Small intestine (tissue), 7 donors: ENCODE measurements around the gene CFAP92. TPM values are rescaled to one million over a fixed set of nuclear protein-coding genes. Genes with fewer than 3 reads are reported as not detected.
"Not testable (repeated sequence)": the region's sequence is repeated elsewhere in the genome, so short reads cannot be mapped to it uniquely, and the experiment has no call there.

Experiments
- DNase-seq, 2 donors: peaks; one replicate each; pipeline versions ENCODE4 v3.0.0 to v3.0.0-alpha.2; 2013
- FAIRE-seq: peaks from 2 replicates; lab custom pipeline; 2012; peaks lifted over from hg19 to GRCh38; lab: Jason Lieb, UNC
- H3K27ac ChIP-seq, 3 donors: one replicate each; pipeline ENCODE4 v1.5.1; 2013; ENCODE audit warnings: low read length in 2 of 3, mild to moderate bottlenecking in 2 of 3, control low read depth in 1 of 3, inconsistent platforms in 1 of 3, low read depth in 1 of 3, moderate library complexity in 1 of 3
- H3K27me3 ChIP-seq, 3 donors: one replicate each; pipeline ENCODE4 v1.6.1; 2013; ENCODE audit warnings: low read length in 3 of 3, inconsistent platforms in 1 of 3; ENCODE audit not compliant: control insufficient read depth in 3 of 3, insufficient read depth in 3 of 3
- H3K36me3 ChIP-seq, 3 donors: one replicate each; pipeline ENCODE4 v1.6.1; 2013; ENCODE audit warnings: low read length in 3 of 3, inconsistent platforms in 1 of 3, low read depth in 1 of 3, mild to moderate bottlenecking in 1 of 3, moderate library complexity in 1 of 3; ENCODE audit not compliant: control insufficient read depth in 3 of 3, insufficient read depth in 2 of 3
- H3K4me1 ChIP-seq, 3 donors: one replicate each; pipeline ENCODE4 v1.6.1; 2013; ENCODE audit warnings: low read length in 2 of 3, inconsistent platforms in 1 of 3, low read depth in 1 of 3, mild to moderate bottlenecking in 1 of 3, moderate library complexity in 1 of 3; ENCODE audit not compliant: control insufficient read depth in 3 of 3, insufficient read depth in 2 of 3
- H3K4me3 ChIP-seq, 3 donors: one replicate each; pipeline ENCODE4 v1.5.1; 2013; ENCODE audit warnings: low read length in 3 of 3, control low read depth in 1 of 3, inconsistent platforms in 1 of 3, low read depth in 1 of 3, mild to moderate bottlenecking in 1 of 3, moderate library complexity in 1 of 3
- H3K9me3 ChIP-seq, 2 donors: one replicate each; pipeline ENCODE4 v1.6.1; 2013; ENCODE audit warnings: low read depth in 1 of 2, low read length in 1 of 2; ENCODE audit not compliant: control insufficient read depth in 2 of 2, insufficient read depth in 1 of 2
- WGBS, 3 donors: extraction: QIAGEN DNeasy Blood & Tissue Kit; methylation state at CpG; one replicate each; pipeline ENCODE4 v1.1.7; 2013; 5-methylcytosine and 5-hydroxymethylcytosine counted together
- polyA plus RNA-seq, 4 donors: library from polyadenylated mRNA; stranded (reverse) in 3 of 4; unstranded in 1 of 4; fragments of 200-250 nt in 3 of 4; fragments of 120-200 nt in 1 of 4; gene quantifications; one replicate each; pipeline versions ENCODE4 v1.2.1 to v1.2.3, GENCODE V29; 2013
- donor health status: healthy with polysubstance abuse.
- donor health status: control.
- donor health status: control.
- donor health status: Bipolar disorder and iron deficiency.
- donor health status: healthy.

Gene CFAP92
- polyA plus RNA-seq, 4 donors, result 0.68 to 0.78 TPM; not detected in 2

DNA sequence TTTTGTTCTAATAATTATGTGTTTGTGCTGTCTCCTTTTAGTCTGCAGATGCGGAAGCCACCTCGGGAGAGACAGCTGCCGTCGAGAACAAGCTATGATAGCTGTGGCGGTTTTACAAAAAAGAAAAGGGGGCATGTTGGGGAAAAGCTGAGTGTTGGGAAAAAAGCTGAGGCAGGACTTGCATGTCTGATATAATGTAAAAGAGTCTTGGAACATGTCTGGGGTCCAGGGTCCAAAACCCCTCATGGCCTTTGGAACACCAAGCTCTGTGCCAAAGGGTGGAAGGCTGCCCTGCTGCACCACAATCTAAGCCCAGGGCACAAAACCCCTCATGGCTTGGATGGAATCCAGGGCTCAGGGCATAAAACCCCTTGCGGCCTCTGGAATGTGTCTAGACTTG is 69.9 kb downstream of the CFAP92 start:
- not testable (repeated sequence) for H3K27ac ChIP-seq, FAIRE-seq

DNA sequence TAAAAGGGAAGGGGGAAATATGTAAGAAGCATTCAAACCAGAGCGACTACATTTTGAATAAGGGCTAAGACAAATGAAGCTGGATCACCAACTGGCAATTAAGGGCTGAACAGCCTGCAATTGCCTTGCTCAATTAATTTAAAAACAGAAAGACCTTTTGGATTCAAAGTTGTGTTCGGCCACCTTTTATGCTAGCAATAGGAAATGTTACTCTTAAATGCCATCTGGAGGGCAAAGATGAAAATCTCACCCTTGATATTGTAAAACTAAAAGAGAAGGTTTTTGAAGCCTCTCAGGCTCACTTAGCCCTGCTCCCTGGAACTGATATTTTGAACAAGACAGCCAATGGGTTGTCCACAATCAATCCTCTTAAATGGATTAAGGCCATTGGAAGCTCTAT is 70.3 kb downstream of the CFAP92 start:
- Histone ChIP-seq H3K36me3 (no peaks in the 10 kb centered on the region), H3K4me1 (no peaks in the 10 kb centered on the region), H3K9me3 (peaks cover 2 to 53% of the 10 kb centered on the region in 2 donors), H3K4me3 (no peak overlapping the region), H3K27me3 (no peaks in the 10 kb centered on the region), H3K27ac (no peak overlapping the region)
- DNase-seq (no peak), FAIRE-seq (no peak)
- 51 to 69% (median 67%) methylated on average over 2 of the region's 2 CpGs for WGBS, 3 donors

More for the DNA sequence above, 69.9 kb downstream of the CFAP92 start:
- not testable (repeated sequence) for H3K27me3 ChIP-seq, H3K4me1 ChIP-seq, H3K4me3 ChIP-seq, DNase-seq, H3K36me3 ChIP-seq
- H3K9me3 ChIP-seq, result peaks cover 2 to 53% of the 10 kb centered on the region in 2 donors
- WGBS, 3 donors, result 87 to 97% (median 92%) methylated on average over 6 of the region's 6 CpGs

DNA sequence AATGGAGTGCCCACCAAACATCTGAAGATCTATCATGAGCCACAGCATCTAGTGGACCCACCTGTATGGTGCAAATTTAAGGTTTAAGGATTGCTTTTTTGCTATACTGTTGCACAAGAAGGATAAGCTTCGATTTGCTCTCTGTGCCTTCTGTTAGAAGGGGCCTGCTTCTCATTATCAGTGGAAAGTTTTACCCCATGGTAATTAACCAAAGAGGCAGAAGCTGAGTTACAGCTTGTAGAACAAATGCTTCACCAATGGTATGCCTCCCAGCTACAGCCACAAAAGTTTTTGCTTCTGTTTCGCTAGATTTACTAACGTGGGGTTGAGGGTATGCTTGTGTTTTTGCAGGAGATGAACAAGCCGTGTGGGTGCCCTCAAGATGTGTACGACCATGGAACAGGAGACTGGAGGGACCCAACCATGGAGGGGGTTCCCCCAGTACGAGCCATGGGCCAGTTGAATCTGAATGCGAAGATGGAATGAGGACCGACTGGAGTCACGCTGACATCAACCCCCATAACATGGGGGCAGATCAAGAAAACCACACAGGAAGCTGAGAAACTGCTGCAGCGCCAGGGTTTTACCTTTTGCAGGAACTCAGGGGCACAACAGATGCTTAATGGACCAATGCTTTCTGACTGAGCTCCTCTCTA is 70.9 kb downstream of the CFAP92 start:
- Histone ChIP-seq H3K4me1 (no peaks in the 10 kb centered on the region), H3K27me3 (no peaks in the 10 kb centered on the region), H3K4me3 (no peak overlapping the region), H3K27ac (no peak overlapping the region), H3K9me3 (peaks cover 2 to 53% of the 10 kb centered on the region in 2 donors), H3K36me3 (peaks cover 0 to 3% (median 0%) of the 10 kb centered on the region in 3 donors)
- 69 to 86% (median 73%) methylated on average over 10 of the region's 10 CpGs for WGBS, 3 donors
- no peak for FAIRE-seq
- peak in 1 of 2 donors; percentile 17 for DNase-seq

DNA sequence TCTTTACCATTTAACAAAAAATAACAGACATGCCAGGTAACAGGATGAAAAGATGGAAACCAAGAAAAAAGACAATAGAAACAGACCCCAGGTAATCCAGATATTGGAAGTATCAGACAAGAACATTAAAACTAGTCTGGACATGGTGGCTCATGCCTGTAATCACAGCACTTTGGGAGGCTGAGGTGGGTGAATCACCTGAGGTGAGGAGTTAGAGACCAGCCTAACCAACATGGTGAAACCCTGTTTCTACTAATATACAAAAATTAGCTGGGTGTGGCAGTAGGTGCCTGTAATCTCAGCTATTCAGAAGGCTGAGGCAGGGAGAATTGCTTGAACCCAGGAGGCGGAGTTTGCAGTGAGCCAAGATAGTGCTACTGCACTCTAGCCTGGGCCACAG is 73.9 kb downstream of the CFAP92 start:
- FAIRE-seq (no peak), DNase-seq (no peak)
- Histone ChIP-seq H3K27me3 (no peaks in the 10 kb centered on the region), H3K4me3 (no peak overlapping the region), H3K27ac (no peak overlapping the region), H3K9me3 (peaks cover 0 to 39% of the 10 kb centered on the region in 2 donors), H3K36me3 (peaks cover 0 to 7% (median 6%) of the 10 kb centered on the region in 3 donors), H3K4me1 (no peaks in the 10 kb centered on the region)
- WGBS, 3 donors, result 95 to 100% (median 100%) methylated on average over 1 of the region's 1 CpG

DNA sequence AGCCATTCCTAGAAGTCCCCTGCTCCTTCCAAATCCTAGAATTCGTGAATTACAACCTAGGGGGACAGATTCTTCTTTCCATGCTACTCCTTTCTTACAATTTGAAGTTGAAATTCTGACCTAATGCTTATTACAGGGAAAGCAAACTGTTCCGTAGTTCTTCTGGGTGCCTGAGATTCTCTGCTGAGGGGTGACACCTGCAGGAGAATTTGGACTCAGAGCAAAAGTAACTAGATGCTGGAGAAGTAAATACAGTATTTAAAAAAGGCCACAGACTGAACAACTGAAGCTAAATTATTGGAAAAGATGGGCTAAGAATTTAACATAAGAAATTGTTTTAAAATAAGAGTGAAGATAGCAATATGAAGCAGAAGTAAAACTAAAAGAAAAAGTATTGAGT is 76.6 kb downstream of the CFAP92 start:
- FAIRE-seq, result no peak
- H3K36me3 ChIP-seq, result peaks cover 0 to 34% (median 14%) of the 10 kb centered on the region in 3 donors

DNA sequence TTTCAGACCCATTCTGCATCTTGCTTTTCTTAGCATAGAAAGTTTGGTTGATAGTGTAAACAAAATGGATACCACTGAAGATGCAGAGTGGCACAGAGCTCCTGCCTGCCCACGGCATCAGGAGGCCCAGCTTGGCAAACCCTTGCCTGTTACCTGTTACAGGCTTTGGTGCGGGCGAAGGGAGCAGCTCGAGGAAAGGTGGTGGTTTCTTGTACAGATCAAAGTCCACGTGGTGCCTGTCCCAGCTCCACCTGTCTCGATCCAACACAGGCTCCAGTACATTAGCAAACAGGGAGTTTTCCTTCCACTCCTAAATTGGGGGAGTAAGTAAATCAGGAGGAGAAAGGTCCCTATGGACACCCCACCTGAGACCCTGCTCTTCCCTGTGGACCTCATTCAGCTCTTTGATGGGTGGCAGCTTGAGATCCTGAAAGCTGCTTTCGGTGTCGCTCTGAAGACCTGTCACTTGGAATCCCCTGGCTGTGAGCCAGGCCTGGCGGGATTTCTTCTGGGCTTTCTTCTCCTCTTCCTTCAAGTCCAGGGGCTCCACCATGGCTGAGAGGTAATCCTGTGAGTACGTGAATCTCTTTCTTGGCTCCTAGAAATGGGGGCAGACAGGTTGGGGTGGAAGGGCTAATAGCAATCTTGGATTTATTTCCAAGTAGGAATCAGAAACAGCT is 78.8 kb downstream of the CFAP92 start:
- Histone ChIP-seq H3K36me3 (peaks cover 0 to 56% (median 14%) of the 10 kb centered on the region in 3 donors), H3K4me3 (no peak overlapping the region), H3K27me3 (no peaks in the 10 kb centered on the region), H3K27ac (no peak overlapping the region), H3K4me1 (no peaks in the 10 kb centered on the region), H3K9me3 (no peaks in the 10 kb centered on the region)
- no peak for FAIRE-seq
- DNase-seq, result peak in 1 of 2 donors; percentile 43
- WGBS, 3 donors, result 56 to 91% (median 77%) methylated on average over 10 of the region's 10 CpGs

More for the DNA sequence above, 76.6 kb downstream of the CFAP92 start:
- Histone ChIP-seq H3K4me1 (no peaks in the 10 kb centered on the region), H3K4me3 (no peak overlapping the region), H3K9me3 (peaks cover 0 to 16% of the 10 kb centered on the region in 2 donors), H3K27me3 (no peaks in the 10 kb centered on the region), H3K27ac (no peak overlapping the region)
- 62 to 72% (median 63%) methylated on average over 2 of the region's 2 CpGs for WGBS, 3 donors
- no peak for DNase-seq

DNA sequence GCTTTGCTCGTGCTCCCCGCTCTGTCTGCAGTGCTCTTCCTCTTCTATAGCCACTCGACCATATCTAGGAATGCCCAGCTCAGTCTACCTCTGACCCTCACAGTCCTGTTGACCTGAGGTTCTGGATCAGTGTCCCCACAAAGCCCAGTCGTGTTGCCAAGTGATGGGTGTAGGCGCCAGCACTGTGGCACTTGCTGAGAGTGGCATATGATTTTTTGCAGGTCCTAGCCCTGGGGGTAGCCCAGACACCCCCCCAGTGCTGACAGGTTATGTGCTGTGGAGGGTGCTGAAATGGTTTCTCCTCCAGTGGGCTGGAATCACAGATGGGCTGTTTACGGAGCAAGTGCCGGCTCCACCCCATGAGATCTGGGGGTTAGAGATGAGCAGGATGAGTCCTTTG is 82.0 kb downstream of the CFAP92 start:
- Histone ChIP-seq H3K27ac (no peak overlapping the region), H3K9me3 (no peaks in the 10 kb centered on the region), H3K4me1 (no peaks in the 10 kb centered on the region), H3K36me3 (peaks cover 2 to 85% (median 17%) of the 10 kb centered on the region in 3 donors), H3K4me3 (no peak overlapping the region), H3K27me3 (no peaks in the 10 kb centered on the region)
- 92 to 97% (median 93%) methylated on average over 7 of the region's 7 CpGs for WGBS, 3 donors
- no peak for DNase-seq
- FAIRE-seq, result no peak

DNA sequence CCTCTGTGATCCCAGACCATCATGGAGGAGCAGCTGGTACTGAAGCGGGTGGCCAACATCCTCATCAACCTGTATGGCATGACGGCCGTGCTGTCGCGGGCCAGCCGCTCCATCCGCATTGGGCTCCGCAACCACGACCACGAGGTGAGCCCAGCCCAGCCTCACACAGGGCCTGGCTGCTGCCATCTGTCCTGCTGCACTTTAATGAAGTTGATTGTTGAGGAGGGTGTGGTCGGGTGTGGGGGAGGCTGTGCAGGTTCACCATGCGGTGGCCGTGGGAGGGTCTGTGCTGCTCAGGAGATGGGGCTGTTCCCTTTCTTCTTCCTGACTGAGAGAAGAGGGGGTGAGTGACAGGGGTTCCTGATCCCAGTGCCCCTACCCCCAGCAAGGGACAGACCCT is 83.9 kb downstream of the CFAP92 start:
- Histone ChIP-seq H3K36me3 (peaks cover 5 to 99% (median 22%) of the 10 kb centered on the region in 3 donors), H3K27me3 (no peaks in the 10 kb centered on the region), H3K27ac (no peak overlapping the region), H3K4me1 (no peaks in the 10 kb centered on the region), H3K4me3 (no peak overlapping the region), H3K9me3 (no peaks in the 10 kb centered on the region)
- FAIRE-seq, result no peak
- no peak for DNase-seq
- 89 to 93% (median 91%) methylated on average over 11 to 13 of the region's 13 CpGs for WGBS, 3 donors
